ENCODE results near the gene TMEM51.

TMEM51 gene

DNA sequence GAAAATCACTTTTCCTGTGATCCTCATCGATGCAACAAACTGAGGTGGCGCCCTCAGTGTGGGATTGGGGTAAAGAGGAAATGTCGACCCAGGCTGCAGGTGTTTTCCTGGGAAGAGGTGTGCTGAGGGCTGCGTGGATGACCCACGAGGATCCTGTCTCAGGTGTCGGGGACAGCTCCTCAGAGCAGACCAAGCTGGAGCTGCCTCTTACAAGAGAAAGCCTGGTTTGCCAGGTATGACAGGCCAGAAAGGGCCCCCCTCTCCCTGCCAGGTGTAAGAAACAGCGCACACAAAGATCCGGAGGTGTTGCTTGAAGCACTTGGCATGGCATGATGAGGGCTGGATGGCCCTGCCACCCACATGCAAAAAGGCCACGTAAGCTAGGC lies 106.1 kb downstream of the TMEM51 start:
- DNase-seq (ENCODE audit: low read depth), result no peak
- no peak overlapping the region for H3K4me3 ChIP-seq (ENCODE audit: low read depth, low read length)
- TF ChIP-seq, protein P1, sequence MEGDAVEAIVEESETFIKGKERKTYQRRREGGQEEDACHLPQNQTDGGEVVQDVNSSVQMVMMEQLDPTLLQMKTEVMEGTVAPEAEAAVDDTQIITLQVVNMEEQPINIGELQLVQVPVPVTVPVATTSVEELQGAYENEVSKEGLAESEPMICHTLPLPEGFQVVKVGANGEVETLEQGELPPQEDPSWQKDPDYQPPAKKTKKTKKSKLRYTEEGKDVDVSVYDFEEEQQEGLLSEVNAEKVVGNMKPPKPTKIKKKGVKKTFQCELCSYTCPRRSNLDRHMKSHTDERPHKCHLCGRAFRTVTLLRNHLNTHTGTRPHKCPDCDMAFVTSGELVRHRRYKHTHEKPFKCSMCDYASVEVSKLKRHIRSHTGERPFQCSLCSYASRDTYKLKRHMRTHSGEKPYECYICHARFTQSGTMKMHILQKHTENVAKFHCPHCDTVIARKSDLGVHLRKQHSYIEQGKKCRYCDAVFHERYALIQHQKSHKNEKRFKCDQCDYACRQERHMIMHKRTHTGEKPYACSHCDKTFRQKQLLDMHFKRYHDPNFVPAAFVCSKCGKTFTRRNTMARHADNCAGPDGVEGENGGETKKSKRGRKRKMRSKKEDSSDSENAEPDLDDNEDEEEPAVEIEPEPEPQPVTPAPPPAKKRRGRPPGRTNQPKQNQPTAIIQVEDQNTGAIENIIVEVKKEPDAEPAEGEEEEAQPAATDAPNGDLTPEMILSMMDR (IDR thresholded peaks at IDR 0.05; ENCODE audit: low read depth, low read length, missing control alignments), result no peak

DNA sequence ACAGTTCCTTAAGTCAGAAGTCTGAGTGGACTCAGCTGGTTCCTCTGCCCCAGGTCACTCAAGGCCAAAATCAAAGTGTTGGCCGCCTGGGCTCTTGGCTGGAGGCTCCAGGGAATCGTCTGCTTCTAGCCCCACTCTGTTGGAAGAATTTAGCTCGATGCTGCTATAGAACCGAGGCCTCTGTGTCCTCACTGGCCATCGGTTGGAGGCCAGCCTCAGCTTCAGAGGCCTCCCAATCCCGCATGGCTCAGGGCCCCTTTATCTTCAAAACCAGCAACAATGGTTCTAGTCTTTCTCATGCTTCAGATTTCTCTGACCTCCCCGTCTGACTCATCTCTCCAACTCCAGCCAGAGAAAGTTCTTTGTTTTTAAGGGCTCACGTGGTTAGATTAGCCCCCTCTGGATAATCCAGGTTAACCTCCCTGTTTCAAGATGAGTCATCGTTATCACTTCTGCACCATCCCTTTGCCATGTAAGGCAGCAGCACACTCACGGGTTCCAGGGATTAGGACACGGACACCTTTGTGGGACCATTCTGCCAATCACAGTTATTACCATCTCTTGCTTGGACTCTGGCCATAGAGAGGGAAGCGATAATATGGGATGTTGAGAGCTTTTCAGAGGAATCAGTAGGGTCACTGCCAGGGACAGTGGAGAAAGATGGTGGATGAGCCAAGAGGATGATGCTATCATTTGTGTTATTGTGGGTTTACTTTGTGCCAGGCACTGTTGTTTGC lies 107.0 kb downstream of the TMEM51 start:
- no peak overlapping the region for H3K4me3 ChIP-seq (ENCODE audit: low read depth, low read length)
- TF ChIP-seq, protein P1 (IDR thresholded peaks at IDR 0.05; ENCODE audit: low read depth, low read length, missing control alignments), result no peak
- no peak for DNase-seq (ENCODE audit: low read depth)

GRCh38 chr1:15261155-15262002 lies 107.8 kb downstream of the TMEM51 start:
- peak overlapping the region; percentile 17; the same call in 1 of the 2 replicates for H3K4me3 ChIP-seq (ENCODE audit: low read depth, low read length)
- no peak for DNase-seq (ENCODE audit: low read depth)
- TF ChIP-seq, protein P1 (IDR thresholded peaks at IDR 0.05; ENCODE audit: low read depth, low read length, missing control alignments), result no peak

- H3K4me3 ChIP-seq (ENCODE audit: low read depth, low read length), result no peak overlapping the region
- DNase-seq (ENCODE audit: low read depth), result no peak
- TF ChIP-seq, protein P1 (IDR thresholded peaks at IDR 0.05; ENCODE audit: low read depth, low read length, missing control alignments), result no peak
These were observed 108.4 kb downstream of the TMEM51 start for GRCh38 chr1:15262003-15262377.

- no peak for DNase-seq (ENCODE audit: low read depth)
- TF ChIP-seq, protein P1 (IDR thresholded peaks at IDR 0.05; ENCODE audit: low read depth, low read length, missing control alignments), result no peak
- H3K4me3 ChIP-seq (ENCODE audit: low read depth, low read length), result no peak overlapping the region
These were observed 109.2 kb downstream of the TMEM51 start for GRCh38 chr1:15262706-15263105.

DNA sequence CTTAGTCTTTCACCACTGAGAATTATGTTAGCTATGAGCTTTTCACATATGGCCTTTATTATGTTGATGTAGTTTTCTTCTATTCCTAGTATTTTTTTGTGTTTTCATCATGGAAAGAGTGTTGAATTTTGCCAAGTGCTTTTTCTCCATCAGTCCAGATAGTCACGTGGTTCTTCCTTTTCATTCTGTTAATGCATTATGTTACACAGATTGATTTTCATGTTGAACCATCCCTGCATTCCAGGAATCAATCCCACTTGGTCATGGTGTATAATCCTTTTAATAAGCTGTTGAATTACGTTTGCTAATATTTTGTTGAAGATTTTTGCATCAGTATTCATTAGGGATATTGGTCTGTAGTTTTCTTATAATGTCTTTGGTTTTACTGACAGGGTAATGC lies 111.2 kb downstream of the TMEM51 start:
- no peak for DNase-seq (ENCODE audit: low read depth)
- TF ChIP-seq, protein P1 (IDR thresholded peaks at IDR 0.05; ENCODE audit: low read depth, low read length, missing control alignments), result no peak
- no peak overlapping the region for H3K4me3 ChIP-seq (ENCODE audit: low read depth, low read length)

Data from GM12864 (cell line).